ENCODE data around the gene BICD1.

BICD1 gene

GRCh38 chr12:32248441-32249140 is 141.9 kb downstream of the BICD1 start:
- TF ChIP-seq GATA1 (IDR thresholded peaks at IDR 0.05; ENCODE audit: low read depth, low read length) (no peak), POLR2A (IDR thresholded peaks at IDR 0.05; ENCODE audit: low read length) (no peak)
- no peak for DNase-seq

GRCh38 chr12:32249777-32250176 is 143.1 kb downstream of the BICD1 start:
- DNase-seq = no peak
- TF ChIP-seq GATA1 (IDR thresholded peaks at IDR 0.05; ENCODE audit: low read depth, low read length) (no peak), POLR2A (IDR thresholded peaks at IDR 0.05; ENCODE audit: low read length) (no peak)

- TF ChIP-seq GATA1 (IDR thresholded peaks at IDR 0.05; ENCODE audit: low read depth, low read length) (no peak), POLR2A (IDR thresholded peaks at IDR 0.05; ENCODE audit: low read length) (no peak)
- no peak for DNase-seq
Observed at GRCh38 chr12:32252199-32253073, 145.8 kb downstream of the BICD1 start.

- TF ChIP-seq POLR2A (IDR thresholded peaks at IDR 0.05; ENCODE audit: low read length) = no peak
- no peak for TF ChIP-seq GATA1 (IDR thresholded peaks at IDR 0.05; ENCODE audit: low read depth, low read length)
Observed at GRCh38 chr12:32253154-32253790, 146.6 kb downstream of the BICD1 start.

GRCh38 chr12:32254260-32254956 is 147.8 kb downstream of the BICD1 start:
- TF ChIP-seq POLR2A (IDR thresholded peaks at IDR 0.05; ENCODE audit: low read length) (no peak), GATA1 (IDR thresholded peaks at IDR 0.05; ENCODE audit: low read depth, low read length) (no peak)
- no peak for DNase-seq

More at GRCh38 chr12:32253154-32253790, 146.6 kb downstream of the BICD1 start:
- DNase-seq = no peak

- TF ChIP-seq POLR2A (IDR thresholded peaks at IDR 0.05; ENCODE audit: low read length) (no peak), GATA1 (IDR thresholded peaks at IDR 0.05; ENCODE audit: low read depth, low read length) (no peak)
- DNase-seq = no peak
Observed at GRCh38 chr12:32255588-32255987, 148.9 kb downstream of the BICD1 start.

GRCh38 chr12:32257695-32258496 is 151.2 kb downstream of the BICD1 start:
- TF ChIP-seq POLR2A (IDR thresholded peaks at IDR 0.05; ENCODE audit: low read length) = no peak
- no peak for TF ChIP-seq GATA1 (IDR thresholded peaks at IDR 0.05; ENCODE audit: low read depth, low read length)
- DNase-seq = no peak

GRCh38 chr12:32260696-32261095 is 154.0 kb downstream of the BICD1 start:
- no peak for DNase-seq
- TF ChIP-seq POLR2A (IDR thresholded peaks at IDR 0.05; ENCODE audit: low read length) (no peak), GATA1 (IDR thresholded peaks at IDR 0.05; ENCODE audit: low read depth, low read length) (no peak)

- DNase-seq = peak; percentile 32 to 39
- TF ChIP-seq POLR2A (IDR thresholded peaks at IDR 0.05; ENCODE audit: low read length) (no peak), GATA1 (IDR thresholded peaks at IDR 0.05; ENCODE audit: low read depth, low read length) (no peak)
Observed at GRCh38 chr12:32261638-32262037, 155.0 kb downstream of the BICD1 start.

GRCh38 chr12:32264961-32265360 is 158.3 kb downstream of the BICD1 start:
- no peak for DNase-seq
- TF ChIP-seq POLR2A (IDR thresholded peaks at IDR 0.05; ENCODE audit: low read length) (no peak), GATA1 (IDR thresholded peaks at IDR 0.05; ENCODE audit: low read depth, low read length) (no peak)

GRCh38 chr12:32265456-32265855 is 158.8 kb downstream of the BICD1 start:
- no peak for DNase-seq
- no peak for TF ChIP-seq POLR2A (IDR thresholded peaks at IDR 0.05; ENCODE audit: low read length)
- TF ChIP-seq GATA1 (IDR thresholded peaks at IDR 0.05; ENCODE audit: low read depth, low read length) = no peak

- no peak for TF ChIP-seq POLR2A (IDR thresholded peaks at IDR 0.05; ENCODE audit: low read length)
- no peak for TF ChIP-seq GATA1 (IDR thresholded peaks at IDR 0.05; ENCODE audit: low read depth, low read length)
Observed at GRCh38 chr12:32265951-32266350, 159.3 kb downstream of the BICD1 start.

GRCh38 chr12:32266756-32267155 is 160.1 kb downstream of the BICD1 start:
- TF ChIP-seq GATA1 (IDR thresholded peaks at IDR 0.05; ENCODE audit: low read depth, low read length) = no peak
- DNase-seq = no peak

More at GRCh38 chr12:32265951-32266350, 159.3 kb downstream of the BICD1 start:
- DNase-seq = no peak

Measured in erythroblast (primary cell).